ENCODE data around the gene ATF3.

DNA sequence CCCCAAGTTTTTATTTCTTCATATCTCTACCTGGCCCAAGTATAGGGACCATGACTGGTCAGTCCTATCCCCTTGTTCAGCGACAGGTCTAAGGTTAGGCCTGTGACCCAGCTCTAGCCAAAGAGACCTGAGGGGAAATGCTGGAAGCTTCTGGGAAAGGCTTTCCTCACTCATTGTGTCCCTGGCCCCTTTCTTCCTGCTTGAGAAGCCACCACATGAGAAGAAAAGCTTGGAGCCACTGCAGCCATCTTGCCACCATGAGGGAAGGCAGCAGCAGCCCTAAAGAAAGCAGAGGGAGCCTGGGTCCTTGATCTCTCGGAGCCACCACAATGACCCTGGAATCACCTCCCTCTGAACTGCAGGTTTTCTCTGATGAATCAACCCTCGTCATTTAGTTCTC is 43.4 kb downstream of the ATF3 start:
- TF ChIP-seq, protein P1, sequence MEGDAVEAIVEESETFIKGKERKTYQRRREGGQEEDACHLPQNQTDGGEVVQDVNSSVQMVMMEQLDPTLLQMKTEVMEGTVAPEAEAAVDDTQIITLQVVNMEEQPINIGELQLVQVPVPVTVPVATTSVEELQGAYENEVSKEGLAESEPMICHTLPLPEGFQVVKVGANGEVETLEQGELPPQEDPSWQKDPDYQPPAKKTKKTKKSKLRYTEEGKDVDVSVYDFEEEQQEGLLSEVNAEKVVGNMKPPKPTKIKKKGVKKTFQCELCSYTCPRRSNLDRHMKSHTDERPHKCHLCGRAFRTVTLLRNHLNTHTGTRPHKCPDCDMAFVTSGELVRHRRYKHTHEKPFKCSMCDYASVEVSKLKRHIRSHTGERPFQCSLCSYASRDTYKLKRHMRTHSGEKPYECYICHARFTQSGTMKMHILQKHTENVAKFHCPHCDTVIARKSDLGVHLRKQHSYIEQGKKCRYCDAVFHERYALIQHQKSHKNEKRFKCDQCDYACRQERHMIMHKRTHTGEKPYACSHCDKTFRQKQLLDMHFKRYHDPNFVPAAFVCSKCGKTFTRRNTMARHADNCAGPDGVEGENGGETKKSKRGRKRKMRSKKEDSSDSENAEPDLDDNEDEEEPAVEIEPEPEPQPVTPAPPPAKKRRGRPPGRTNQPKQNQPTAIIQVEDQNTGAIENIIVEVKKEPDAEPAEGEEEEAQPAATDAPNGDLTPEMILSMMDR (IDR thresholded peaks at IDR 0.05), result no peak
- no peak for TF ChIP-seq POLR2A (IDR thresholded peaks at IDR 0.05)
